ENCODE data around the gene CAMKV. TPM values are rescaled to one million over a fixed set of nuclear protein-coding genes. Genes with fewer than 3 reads are reported as not detected.
"Not testable (repeated sequence)": the region's sequence is repeated elsewhere in the genome, so short reads cannot be mapped to it uniquely, and the experiment has no call there.

The CAMKV gene
- polyA plus RNA-seq, 1 donor = 0.09 TPM

DNA sequence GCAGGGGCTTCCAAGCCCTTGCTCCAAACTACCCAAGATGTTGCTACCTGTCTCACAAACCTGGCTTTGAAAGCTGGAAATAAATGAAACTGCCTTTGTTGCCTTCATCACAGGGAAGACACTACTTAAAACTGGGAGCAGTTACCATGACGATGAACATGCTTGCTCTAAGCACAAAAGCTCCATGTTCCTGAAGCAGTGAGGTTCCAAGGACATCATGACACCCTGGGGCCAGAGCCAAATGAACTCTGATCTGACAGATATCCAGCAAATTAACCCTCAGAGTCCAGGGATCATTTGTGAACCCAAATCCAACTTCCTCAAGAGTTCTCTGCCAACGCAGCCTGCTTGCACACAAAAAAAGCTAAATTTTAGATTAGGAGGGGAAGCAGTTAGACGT, 24.0 kb downstream of the CAMKV start:
- no peak for DNase-seq

DNA sequence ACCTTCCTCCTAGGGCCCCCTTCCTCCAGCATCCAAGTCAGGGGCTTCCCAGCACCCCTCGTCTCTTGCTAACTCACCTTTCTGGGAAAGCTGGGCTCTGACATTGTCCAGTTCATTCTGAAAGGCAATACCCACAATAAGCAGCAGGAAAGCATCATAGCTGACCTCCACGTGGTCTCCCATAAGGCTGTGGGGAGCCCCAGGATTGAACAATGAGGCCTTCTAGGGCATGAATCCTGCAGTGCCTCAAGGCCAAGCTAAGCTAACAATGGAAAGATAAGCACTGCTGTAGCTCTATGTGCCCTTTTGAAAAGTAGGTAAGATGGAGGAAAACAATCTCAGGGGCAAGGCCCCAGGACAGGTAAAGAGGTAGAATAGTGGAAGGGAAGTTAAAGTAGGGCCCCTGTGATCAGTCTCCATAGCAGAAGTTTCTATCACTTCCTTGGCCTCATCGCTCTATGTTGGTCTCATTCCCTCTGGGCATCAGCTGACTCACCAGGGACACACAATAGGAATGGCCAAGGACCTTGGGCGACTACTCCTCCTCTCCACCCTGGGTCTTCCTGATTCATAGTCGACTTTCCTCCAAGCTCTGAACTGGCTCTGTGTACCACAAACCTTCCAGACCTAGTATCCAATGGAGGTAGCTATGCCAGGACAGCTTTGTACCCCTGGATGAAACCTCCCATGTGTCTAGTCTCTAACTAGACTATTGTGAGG, 25.1 kb downstream of the CAMKV start:
- no peak for DNase-seq

DNA sequence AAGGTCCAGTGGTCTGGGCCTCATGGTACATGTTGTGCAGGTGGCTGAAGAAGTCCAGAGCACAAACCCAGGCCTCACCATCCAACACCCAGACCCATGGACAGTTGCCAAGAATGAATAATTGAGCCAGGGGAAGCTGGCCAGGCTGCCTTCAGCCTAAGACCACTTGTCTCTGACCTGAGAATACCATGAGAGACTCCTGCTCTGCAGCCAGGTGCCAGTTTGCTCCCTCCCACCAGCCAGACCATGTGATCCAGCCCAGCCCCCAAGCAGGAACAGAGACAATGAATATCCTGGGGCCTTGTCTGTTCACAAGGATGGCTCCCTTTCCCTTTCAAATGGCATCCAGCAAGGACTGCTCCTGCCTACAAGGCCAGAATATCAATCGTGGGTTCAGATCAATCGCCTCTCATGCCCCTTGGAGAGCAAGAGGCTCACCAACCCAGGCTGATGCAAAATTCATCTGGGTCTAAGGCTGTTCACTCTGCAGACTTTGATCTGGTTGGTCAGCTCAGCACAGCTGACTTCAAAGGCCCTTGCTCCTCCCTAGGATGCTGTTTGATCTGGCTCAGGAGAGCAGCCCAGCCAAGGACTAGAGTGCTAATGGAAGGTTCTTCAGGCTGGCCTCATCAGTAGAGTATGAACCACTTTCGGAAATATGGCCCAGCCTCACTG, 26.7 kb downstream of the CAMKV start:
- DNase-seq = no peak

DNA sequence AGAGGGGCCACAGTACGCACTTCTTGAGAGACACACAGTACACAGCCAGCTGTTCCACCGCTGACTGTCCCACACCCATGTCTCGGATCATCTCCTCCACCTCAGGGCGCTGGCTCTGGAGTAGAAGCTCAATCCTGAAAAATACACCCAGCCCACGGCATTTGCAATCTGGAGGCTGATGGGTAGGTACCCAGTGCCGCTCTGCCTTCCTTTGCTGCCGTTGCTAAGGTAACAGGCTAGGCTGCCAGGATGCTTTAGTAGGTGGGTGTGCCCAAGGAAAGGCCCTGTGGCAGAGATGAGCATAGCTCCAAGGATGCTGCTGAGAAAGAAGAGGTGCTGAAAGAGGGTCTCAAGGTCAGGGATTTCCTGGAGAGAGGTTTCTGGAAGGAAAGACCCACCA, 27.9 kb downstream of the CAMKV start:
- DNase-seq = no peak

DNA sequence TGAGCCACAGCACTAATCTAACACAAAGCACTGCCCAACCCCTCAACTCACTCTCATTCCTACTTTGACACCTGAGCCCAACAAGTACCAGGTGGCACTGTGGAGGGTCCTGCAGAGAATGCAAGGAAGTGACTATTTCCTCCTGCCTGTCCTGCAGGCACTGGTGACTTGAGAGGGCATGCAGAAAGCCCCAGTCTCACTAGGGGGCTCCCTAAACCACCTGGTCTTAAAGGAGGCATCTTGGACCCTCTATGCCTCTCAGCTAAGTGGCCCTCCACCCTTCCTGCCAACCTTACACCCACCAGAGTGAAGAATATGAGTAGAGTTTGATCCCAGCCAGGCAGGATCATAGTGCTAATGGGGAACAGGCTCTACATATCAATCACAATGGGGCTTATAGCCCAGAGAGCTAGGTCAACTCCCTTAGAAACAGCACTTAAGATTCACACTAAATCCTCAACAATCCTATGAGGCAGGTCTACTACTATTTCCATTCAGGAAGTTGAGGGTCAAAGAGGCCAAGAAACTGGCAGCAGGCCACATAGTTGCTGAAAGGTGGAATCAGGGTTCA, 28.5 kb downstream of the CAMKV start:
- no peak for DNase-seq

DNA sequence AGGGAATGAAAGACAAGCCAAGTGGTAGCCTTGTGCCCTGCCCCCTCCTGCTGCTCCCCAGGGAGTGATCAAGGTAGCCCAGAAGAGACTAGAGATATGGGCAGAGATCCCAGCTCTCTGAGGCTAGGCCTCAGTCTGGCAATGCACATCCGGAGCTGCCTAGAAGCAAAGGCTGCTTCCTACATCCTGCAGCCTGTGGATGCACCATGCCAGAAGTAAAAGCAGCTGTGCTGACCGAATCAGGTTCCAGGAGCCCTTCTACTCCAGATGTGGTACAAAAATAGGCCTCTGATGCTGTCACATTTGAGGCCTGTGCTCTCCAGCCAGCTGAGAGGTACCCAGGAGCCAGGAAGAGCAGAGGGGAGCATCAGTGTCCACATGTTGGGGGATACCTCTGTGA, 29.3 kb downstream of the CAMKV start:
- DNase-seq = peak; percentile 69

DNA sequence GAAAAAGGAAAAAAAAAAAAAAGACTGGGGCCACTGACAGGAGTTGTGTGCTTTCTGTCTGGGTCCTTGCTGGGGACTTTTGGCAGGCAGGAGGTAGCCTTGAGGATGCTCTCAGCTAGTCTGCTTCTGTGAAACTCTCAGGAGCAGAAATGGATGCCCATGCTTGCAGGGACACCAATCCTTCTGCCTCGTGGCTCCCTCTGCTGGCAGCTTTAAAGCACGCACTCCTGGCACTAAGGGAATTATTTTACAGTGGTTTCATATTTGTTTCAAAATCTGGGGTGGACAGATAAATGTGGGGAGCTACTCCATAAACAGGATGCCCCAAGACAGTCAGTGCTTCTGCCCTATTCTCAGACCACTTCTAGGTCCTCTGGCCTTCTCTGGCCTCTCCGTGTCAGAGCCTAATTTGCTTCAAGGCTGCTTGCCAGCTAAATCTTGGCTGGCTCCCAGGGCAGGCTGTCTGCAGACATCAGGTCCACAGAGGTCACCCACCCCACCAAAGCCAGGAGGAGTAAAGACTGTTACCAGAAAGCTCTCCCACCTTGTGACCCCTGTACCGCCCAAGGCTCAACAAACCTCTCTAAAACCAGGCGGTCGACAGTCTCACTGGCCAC, 30.4 kb downstream of the CAMKV start:
- DNase-seq = peak; percentile 86

DNA sequence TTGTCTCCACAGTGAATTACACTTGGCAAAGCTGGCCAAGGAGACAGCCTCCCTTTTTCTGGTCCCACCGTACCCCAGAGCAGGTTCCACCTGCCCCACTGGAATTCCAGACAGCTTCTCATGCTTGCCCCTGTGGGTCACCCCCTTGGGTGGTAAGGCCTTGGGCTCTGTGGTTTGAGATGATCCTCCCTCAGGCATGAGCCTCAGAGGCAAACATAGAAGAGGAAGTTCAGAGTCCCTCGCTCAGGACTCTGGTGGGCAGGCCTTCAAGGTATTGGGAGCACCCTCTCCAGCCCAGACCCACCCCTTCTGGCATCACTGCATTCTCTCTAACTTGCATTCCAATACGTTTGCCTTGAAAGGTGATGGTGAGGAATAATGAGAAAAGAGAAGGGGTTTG, 38.4 kb downstream of the CAMKV start:
- no peak for DNase-seq

DNA sequence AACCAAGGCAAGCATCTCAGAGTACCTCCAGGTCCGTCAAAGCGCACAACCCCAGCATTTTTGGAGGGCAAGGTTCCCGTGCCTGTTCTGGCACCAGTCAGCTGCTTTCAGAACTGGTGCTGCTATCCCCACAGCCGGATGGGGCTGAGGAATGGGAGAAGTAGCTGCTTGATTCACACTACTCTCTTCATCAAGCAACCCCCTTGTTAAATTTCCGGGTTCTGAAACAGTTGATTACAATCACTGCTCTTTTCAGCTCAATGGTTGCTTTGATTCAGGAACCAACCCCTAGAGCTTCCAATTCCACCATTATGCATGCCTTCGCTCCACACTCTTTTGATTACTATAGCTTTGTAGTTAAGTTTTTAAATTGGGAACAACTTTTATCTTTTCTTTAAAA, 43.7 kb downstream of the CAMKV start:
- no peak for DNase-seq

DNA sequence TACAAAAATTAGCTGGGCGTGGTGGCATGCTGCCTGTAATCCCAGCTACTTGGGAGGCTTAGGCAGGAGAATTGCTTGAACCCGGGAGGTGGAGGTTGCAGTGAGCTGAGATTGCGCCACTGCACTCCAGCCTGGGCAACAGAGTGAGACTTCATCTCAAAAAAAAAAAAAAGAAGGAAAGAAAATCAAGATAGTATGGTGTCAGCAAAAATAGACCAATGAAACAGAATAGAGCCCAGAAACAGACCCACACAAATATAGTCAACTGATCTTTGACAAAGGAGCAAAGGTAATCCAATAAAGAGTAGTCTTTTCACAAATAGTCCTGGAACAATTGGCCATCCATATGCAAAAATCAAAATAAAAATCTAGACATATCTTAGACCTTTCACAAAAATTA, 46.6 kb downstream of the CAMKV start:
- not testable (repeated sequence) for DNase-seq

DNA sequence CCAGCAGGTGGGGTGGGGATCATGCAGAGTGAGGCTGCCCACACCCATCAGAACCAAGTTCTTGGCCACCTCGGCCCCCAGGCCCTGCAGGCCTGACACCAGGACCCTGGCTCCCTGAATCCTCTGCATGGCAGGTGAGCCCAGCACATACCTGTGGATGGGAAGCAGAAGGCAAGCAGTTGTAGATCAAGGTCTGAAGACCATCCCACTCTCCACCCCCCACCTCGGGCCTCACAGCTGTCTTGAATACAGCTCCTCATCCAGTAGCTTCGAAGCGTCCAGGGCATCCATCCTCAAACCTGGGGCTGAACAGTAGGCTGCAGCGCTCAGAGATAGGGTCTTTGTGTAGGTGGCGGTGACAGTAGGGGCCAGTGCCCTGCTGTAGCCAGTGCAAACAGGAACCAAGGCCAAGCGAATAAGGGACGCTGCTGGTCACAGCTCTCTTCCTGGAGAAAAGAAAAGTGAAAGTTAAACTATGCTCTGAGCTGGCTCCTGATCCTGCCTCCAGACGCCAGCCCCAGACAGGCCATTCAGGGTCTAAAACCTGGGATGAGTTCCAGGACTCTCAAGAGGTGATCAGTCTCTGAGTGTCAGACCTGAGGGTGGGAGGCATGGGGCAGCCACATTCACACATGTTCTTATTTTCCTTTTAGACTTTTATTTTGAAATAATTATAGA, 56.1 kb downstream of the CAMKV start, which contains the start of gene UBA7:
TSS of gene UBA7 (minus strand) at position 457 of the 678 bp plus-strand sequence. CDS start at position 291, 166 bp downstream.
- peak; percentile 72 for DNase-seq

DNA sequence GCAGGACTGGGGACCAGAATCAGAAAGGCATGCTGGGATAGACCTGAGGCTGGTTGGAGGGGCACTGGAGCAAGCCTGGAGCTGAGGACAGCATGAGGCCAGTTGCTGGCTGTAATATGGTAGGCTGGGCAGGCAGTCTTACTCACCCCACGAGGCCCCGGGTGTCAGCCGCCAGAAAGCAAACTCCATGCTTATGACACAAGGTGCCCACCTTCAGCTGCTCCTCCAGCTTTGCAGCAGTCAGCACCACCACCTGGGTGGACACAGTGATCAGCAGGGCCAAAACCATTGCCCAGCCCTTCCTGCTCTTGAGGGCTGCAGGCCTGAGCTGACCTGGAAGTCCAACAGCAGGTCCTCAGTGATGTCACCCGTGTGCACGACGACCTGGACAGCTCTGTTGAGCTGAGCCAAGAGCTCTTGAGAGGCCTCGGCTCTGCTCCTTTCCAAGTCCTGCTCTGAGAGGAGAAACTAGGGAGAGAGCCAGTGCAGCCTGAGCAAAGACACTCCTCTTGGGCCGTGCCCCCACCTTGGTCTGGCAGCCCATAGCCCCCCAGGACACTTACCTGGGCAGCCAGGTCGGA, 56.7 kb downstream of the CAMKV start:
- DNase-seq = no peak

Other genes starting within 250 kb of the CAMKV start
- 66.4 TPM for gene APEH, start 195.6 kb downstream of the CAMKV start, polyA plus RNA-seq (ENCODE audit: insufficient read length)
- 16.7 TPM for gene MST1, start 180.4 kb downstream of the CAMKV start, polyA plus RNA-seq (ENCODE audit: insufficient read length)
- gene RNF123, start 180.3 kb downstream of the CAMKV start, polyA plus RNA-seq (ENCODE audit: insufficient read length) = 56.9 TPM
- 4.8 TPM for gene AMIGO3, start 150.2 kb downstream of the CAMKV start, polyA plus RNA-seq (ENCODE audit: insufficient read length)
- 10.9 TPM for gene GMPPB, start 146.0 kb downstream of the CAMKV start, polyA plus RNA-seq (ENCODE audit: insufficient read length)
- gene IP6K1, start 83.4 kb downstream of the CAMKV start, polyA plus RNA-seq (ENCODE audit: insufficient read length) = 22.7 TPM
- gene CDHR4, start 70.0 kb downstream of the CAMKV start, polyA plus RNA-seq (ENCODE audit: insufficient read length) = not detected
- gene INKA1, start 66.6 kb downstream of the CAMKV start, polyA plus RNA-seq (ENCODE audit: insufficient read length) = 7.4 TPM
- gene UBA7, start 56.0 kb downstream of the CAMKV start, polyA plus RNA-seq (ENCODE audit: insufficient read length) = 20.5 TPM
- 4.8 TPM for gene TRAIP, start 13.3 kb downstream of the CAMKV start, polyA plus RNA-seq (ENCODE audit: insufficient read length)
- gene MST1R, start 34.0 kb upstream of the CAMKV start, polyA plus RNA-seq (ENCODE audit: insufficient read length) = 4.4 TPM
- gene MON1A, start 59.9 kb upstream of the CAMKV start, polyA plus RNA-seq (ENCODE audit: insufficient read length) = 9.7 TPM
- 74.8 TPM for gene RBM6, start 70.2 kb upstream of the CAMKV start, polyA plus RNA-seq (ENCODE audit: insufficient read length)
- gene RBM5, start 219.0 kb upstream of the CAMKV start, polyA plus RNA-seq (ENCODE audit: insufficient read length) = 179 TPM

All from hindlimb muscle (tissue), 1 donor.